HG03354 (cell line): ENCODE results near the gene SCRN1.

ENCODE experiments used
- ATAC-seq: cut with Tn5 transposase; IDR thresholded peaks from one replicate; pipeline ENCODE4 v1.9.1; 2021; ENCODE audit warnings: mild to moderate bottlenecking; ENCODE audit not compliant: unreplicated experiment, poor library complexity, severe bottlenecking

Gene SCRN1

GRCh38 chr7:29877196-29877595, 112.4 kb downstream of the SCRN1 start:
- no peak for ATAC-seq

- ATAC-seq, result no peak
Measured at GRCh38 chr7:29875741-29876140, 113.9 kb downstream of the SCRN1 start.

- no peak for ATAC-seq
Measured at GRCh38 chr7:29873644-29874294, 115.8 kb downstream of the SCRN1 start.

GRCh38 chr7:29871787-29872398, 117.7 kb downstream of the SCRN1 start:
- ATAC-seq, result no peak
